Non-pigmented ciliary epithelial cell (primary cell): Measurements from ENCODE around the gene GNS.
A peak's percentile ranks its signal among the peaks of the same experiment; 100 is the strongest.

Source experiments
- DNase-seq: peaks from one replicate; pipeline ENCODE4 v3.0.0-alpha.2; 2010; ENCODE audit warnings: low read depth

The GNS gene

GRCh38 chr12:64673490-64674169 is 85.6 kb downstream of the GNS start:
- no peak for DNase-seq

GRCh38 chr12:64672925-64673409 is 86.2 kb downstream of the GNS start:
- no peak for DNase-seq

GRCh38 chr12:64671681-64672080 is 87.5 kb downstream of the GNS start:
- DNase-seq: no peak

- peak; percentile 45 for DNase-seq
Observed at GRCh38 chr12:64670919-64671639, 88.1 kb downstream of the GNS start.

- DNase-seq: no peak
Observed at GRCh38 chr12:64670019-64670418, 89.2 kb downstream of the GNS start.

GRCh38 chr12:64669270-64669842 is 89.8 kb downstream of the GNS start:
- DNase-seq: no peak

- no peak for DNase-seq
Observed at GRCh38 chr12:64667793-64668192, 91.4 kb downstream of the GNS start.

GRCh38 chr12:64666054-64666914 is 92.9 kb downstream of the GNS start:
- DNase-seq: no peak

- DNase-seq: no peak
Observed at GRCh38 chr12:64665514-64665913, 93.7 kb downstream of the GNS start.
